B cell (primary cell): Measurements from ENCODE around the gene PTGDR. TPM values are rescaled to one million over a fixed set of nuclear protein-coding genes. Genes with fewer than 3 reads are reported as not detected.

Source experiments
- ATAC-seq: fragments of 200-7000 bp; cut with Tn5 transposase; one replicate; pipeline ENCODE4 v1.10.0; 2021; ENCODE audit warnings: low read depth, mild to moderate bottlenecking, moderate number of reproducible peaks, moderate library complexity
- CTCF ChIA-PET: fragments of 350-600 bp; sonication (Branson Sonifier 250); formaldehyde crosslinking; loops from one replicate; lab custom pipeline; 2021; ENCODE audit warnings: antibody characterized with exemption, inconsistent platforms; lab: Charles Lee
- POLR2A ChIA-PET: fragments of 350-600 bp; sonication (Branson Sonifier 250); formaldehyde crosslinking; loops from one replicate; lab custom pipeline; 2021; ENCODE audit warnings: antibody characterized with exemption; lab: Charles Lee
- DNase-seq: peaks from one replicate; pipeline ENCODE4 v3.0.0; 2013
- H2AFZ ChIP-seq: 2 replicates; pipeline ENCODE4 v1.6.1; 2012; ENCODE audit warnings: mild to moderate bottlenecking, low read depth, low read length; ENCODE audit not compliant: insufficient read depth, poor library complexity, severe bottlenecking
- H3K27ac ChIP-seq, 2 donors: 1 replicate in 1 of 2; 2 replicates in 1 of 2; pipeline ENCODE4 v1.5.1; 2012 to 2013; ENCODE audit warnings: low read length in 2 of 2, mild to moderate bottlenecking in 2 of 2, moderate library complexity in 1 of 2
- H3K27me3 ChIP-seq, 4 experiments: fragments of 200-600 bp in 1 of 4; sonication (generic) in 1 of 4; replicated peaks in 1 of 4; 1 replicate in 2 of 4; 2 replicates in 2 of 4; pipeline versions ENCODE4 v1.6.1 to v1.7.0; 2013 to 2016; ENCODE audit warnings: low read length in 3 of 4, mild to moderate bottlenecking in 2 of 4, mixed read lengths in 1 of 4, moderate library complexity in 1 of 4; ENCODE audit not compliant: insufficient read depth in 4 of 4, control insufficient read depth in 3 of 4; ENCODE audit errors: control extremely low read depth in 1 of 4
- H3K36me3 ChIP-seq, 2 experiments: replicated peaks in 1 of 2; 1 replicate in 1 of 2; 2 replicates in 1 of 2; pipeline versions ENCODE4 v1.6.1 to v1.7.1; 2013; ENCODE audit warnings: low read length in 1 of 2; ENCODE audit not compliant: insufficient read depth in 2 of 2, control insufficient read depth in 1 of 2; ENCODE audit errors: control extremely low read depth in 1 of 2, extremely low read depth in 1 of 2
- H3K4me1 ChIP-seq, 2 donors: fragments of 200-600 bp in 1 of 2; sonication (generic) in 1 of 2; 1 replicate in 1 of 2; 2 replicates in 1 of 2; pipeline versions ENCODE4 v1.5.1 to v1.6.1; 2013 to 2017; ENCODE audit warnings: low read length in 2 of 2; ENCODE audit not compliant: control insufficient read depth in 2 of 2, insufficient read depth in 2 of 2
- H3K4me2 ChIP-seq: replicated peaks from 2 replicates; pipeline ENCODE3; 2012; ENCODE audit warnings: mild to moderate bottlenecking, low read depth, low read length; ENCODE audit not compliant: poor library complexity, severe bottlenecking
- H3K4me3 ChIP-seq, 5 experiments: fragments of 200-600 bp in 1 of 5; sonication (generic) in 1 of 5; 1 replicate in 3 of 5; 2 replicates in 2 of 5; pipeline versions ENCODE4 v1.5.1 to v1.7.0; 2011 to 2016; ENCODE audit warnings: low read length in 4 of 5, mild to moderate bottlenecking in 4 of 5, low read depth in 2 of 5, control low read depth in 1 of 5, moderate library complexity in 1 of 5; ENCODE audit not compliant: insufficient read depth in 1 of 5; ENCODE audit errors: control extremely low read depth in 1 of 5, extremely low read depth in 1 of 5
- H3K79me2 ChIP-seq: fragments of 200-600 bp; sonication (generic); one replicate; pipeline ENCODE4 v1.6.0; 2016; ENCODE audit warnings: low read length; ENCODE audit not compliant: control insufficient read depth, insufficient read depth
- H3K9ac ChIP-seq: fragments of 200-600 bp; sonication (generic); 2 replicates; pipeline ENCODE4 v1.6.1; 2017; ENCODE audit warnings: mild to moderate bottlenecking, low read length, moderate library complexity
- H3K9me3 ChIP-seq, 3 donors: one replicate each; pipeline versions ENCODE4 v1.6.1 to v1.7.1; 2013; ENCODE audit warnings: low read length in 2 of 3; ENCODE audit not compliant: control insufficient read depth in 2 of 3, insufficient read depth in 1 of 3; ENCODE audit errors: control extremely low read depth in 1 of 3
- H4K20me1 ChIP-seq: 2 replicates; pipeline ENCODE4 v1.6.0; 2012; ENCODE audit warnings: mild to moderate bottlenecking, low read length; ENCODE audit not compliant: insufficient read depth, control insufficient read depth, poor library complexity, severe bottlenecking
- H3K27ac Mint-ChIP-seq: one replicate; pipeline ENCODE4 v1.8.0; 2021; ENCODE audit warnings: mixed read lengths
- H3K27me3 Mint-ChIP-seq: one replicate; pipeline ENCODE4 v1.8.0; 2021; ENCODE audit warnings: mixed read lengths
- H3K4me1 Mint-ChIP-seq: one replicate; pipeline ENCODE4 v1.8.0; 2021; ENCODE audit warnings: mixed read lengths
- H3K4me3 Mint-ChIP-seq: one replicate; pipeline ENCODE4 v1.8.0; 2021; ENCODE audit warnings: mixed read lengths
- H3K9me3 Mint-ChIP-seq: one replicate; pipeline ENCODE4 v1.8.0; 2022; ENCODE audit warnings: mixed read lengths; ENCODE audit not compliant: insufficient read depth
- EZH2 ChIP-seq: IDR thresholded peaks from 2 replicates; pipeline ENCODE4 v1.6.1; 2012; ENCODE audit warnings: borderline replicate concordance, low read depth, mild to moderate bottlenecking, moderate library complexity, low read length; ENCODE audit not compliant: insufficient read depth, poor library complexity, severe bottlenecking
- WGBS: methylation state at CpG from one replicate; pipeline ENCODE4 v1.1.5; 2013; ENCODE audit warnings: missing lambda C conversion rate; ENCODE audit not compliant: insufficient coverage; 5-methylcytosine and 5-hydroxymethylcytosine counted together
- intact Hi-C: fragments of 100-400 bp; cut with micrococcal nuclease; formaldehyde crosslinking; loops from one replicate; pipeline ENCODE4 v1.10.0; 2022
- polyA plus RNA-seq: library from polyadenylated mRNA; depleted of rRNA; stranded (reverse); fragments of >200 nt; gene quantifications from 2 replicates; pipeline ENCODE4 v1.2.3, GENCODE V29; 2012
- total RNA-seq, 2 donors: library from RNA; stranded (reverse); fragments of 120-200 nt in 1 of 2; gene quantifications; 1 replicate in 1 of 2; 2 replicates in 1 of 2; pipeline versions ENCODE4 v1.2.3 to v1.2.4, GENCODE V29; 2013 to 2022
- TF ChIP-seq, protein P1 (sequence below): fragments of 200-600 bp; IDR thresholded peaks from one replicate; pipeline ENCODE4 v1.8.0; 2022; ENCODE audit warnings: antibody characterized with exemption, mild to moderate bottlenecking

PTGDR gene
- total and polyA plus RNA-seq, 2 donors (not counting 1 experiment from before 2014, with no cell fraction given): 0.04 TPM; not detected in 1

DNA sequence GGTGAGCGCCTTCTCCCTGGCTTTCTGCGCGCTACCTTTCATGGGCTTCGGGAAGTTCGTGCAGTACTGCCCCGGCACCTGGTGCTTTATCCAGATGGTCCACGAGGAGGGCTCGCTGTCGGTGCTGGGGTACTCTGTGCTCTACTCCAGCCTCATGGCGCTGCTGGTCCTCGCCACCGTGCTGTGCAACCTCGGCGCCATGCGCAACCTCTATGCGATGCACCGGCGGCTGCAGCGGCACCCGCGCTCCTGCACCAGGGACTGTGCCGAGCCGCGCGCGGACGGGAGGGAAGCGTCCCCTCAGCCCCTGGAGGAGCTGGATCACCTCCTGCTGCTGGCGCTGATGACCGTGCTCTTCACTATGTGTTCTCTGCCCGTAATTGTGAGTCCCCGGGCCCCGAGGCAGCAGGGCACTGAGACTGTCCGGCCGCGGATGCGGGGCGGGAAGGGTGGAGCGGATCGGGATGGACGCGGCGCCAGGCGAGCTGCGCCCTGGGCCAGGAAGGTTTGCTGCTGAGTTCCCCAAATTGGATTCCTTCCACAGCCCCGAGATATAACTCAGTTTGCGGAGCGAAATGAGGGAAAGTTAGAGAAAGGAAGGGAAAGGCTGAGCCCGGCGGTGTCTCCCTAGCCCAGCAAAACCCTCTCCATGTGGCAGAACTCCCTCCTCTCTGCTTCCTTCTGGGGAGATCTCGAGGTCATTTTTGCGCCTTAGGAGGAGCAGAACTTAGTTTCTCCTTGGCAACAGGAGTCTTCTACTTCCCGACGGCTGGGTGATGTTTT lies 972 bp downstream of the PTGDR start:
- 4% methylated on average over 46 of the region's 54 CpGs for WGBS
- H3K27ac Mint-ChIP-seq: no peak overlapping the region
- Histone ChIP-seq H3K4me3 (peak overlapping the region in 3 of 5 experiments; percentile 13 to 24 (median 19)), H4K20me1 (no peaks in the 10 kb centered on the region), H3K4me2 (peak overlapping the region; percentile 66), H3K27ac (no peak overlapping the region), H3K79me2 (no peaks in the 10 kb centered on the region), H3K27me3 (peaks cover 0 to 37% (median 28%) of the 10 kb centered on the region in 4 experiments), H3K4me1 (peaks cover 27 to 36% of the 10 kb centered on the region in 2 donors), H3K9ac (no peak overlapping the region), H2AFZ (peak overlapping the region; percentile 41), H3K9me3 (peaks cover 0 to 9% (median 0%) of the 10 kb centered on the region in 3 donors), H3K36me3 (no peaks in the 10 kb centered on the region)
- H3K4me1 Mint-ChIP-seq: peaks cover 34% of the 10 kb centered on the region
- intact Hi-C loops: no loop called here
- ChIA-PET POLR2A (no interaction called here), CTCF (interaction anchor here (0.7 kb wide), 1 partner anchor 10 kb away, joined by 3 read pairs; no protein-coding TSS in a partner anchor)
- TF ChIP-seq, protein P1, sequence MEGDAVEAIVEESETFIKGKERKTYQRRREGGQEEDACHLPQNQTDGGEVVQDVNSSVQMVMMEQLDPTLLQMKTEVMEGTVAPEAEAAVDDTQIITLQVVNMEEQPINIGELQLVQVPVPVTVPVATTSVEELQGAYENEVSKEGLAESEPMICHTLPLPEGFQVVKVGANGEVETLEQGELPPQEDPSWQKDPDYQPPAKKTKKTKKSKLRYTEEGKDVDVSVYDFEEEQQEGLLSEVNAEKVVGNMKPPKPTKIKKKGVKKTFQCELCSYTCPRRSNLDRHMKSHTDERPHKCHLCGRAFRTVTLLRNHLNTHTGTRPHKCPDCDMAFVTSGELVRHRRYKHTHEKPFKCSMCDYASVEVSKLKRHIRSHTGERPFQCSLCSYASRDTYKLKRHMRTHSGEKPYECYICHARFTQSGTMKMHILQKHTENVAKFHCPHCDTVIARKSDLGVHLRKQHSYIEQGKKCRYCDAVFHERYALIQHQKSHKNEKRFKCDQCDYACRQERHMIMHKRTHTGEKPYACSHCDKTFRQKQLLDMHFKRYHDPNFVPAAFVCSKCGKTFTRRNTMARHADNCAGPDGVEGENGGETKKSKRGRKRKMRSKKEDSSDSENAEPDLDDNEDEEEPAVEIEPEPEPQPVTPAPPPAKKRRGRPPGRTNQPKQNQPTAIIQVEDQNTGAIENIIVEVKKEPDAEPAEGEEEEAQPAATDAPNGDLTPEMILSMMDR: no peak
- TF ChIP-seq EZH2: peak; percentile 46
- ATAC-seq (no peak), DNase-seq (peak; percentile 30)
- peaks cover 60% of the 10 kb centered on the region for H3K27me3 Mint-ChIP-seq
- no peaks in the 10 kb centered on the region for H3K9me3 Mint-ChIP-seq
- peak overlapping the region; percentile 77 for H3K4me3 Mint-ChIP-seq

DNA sequence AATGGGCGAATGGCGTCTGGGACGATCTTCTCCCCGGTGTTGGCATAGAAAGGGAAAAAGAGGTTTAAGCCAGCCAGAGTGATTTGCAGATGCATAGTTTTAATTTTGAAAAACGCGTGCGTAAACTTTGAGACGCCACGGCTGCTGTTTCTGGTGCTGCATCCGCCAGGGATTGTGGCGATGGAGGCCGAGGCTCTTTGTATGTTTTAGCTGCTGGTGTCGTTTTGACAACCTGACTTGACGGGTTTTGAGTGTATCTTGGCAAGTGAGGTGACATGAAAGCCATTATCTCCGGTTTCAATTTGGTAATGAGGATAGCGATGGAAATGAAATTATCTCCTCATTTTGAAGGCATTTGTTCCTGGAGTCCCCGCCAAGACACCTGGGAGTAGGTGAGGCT lies 1.6 kb downstream of the PTGDR start:
- CTCF ChIA-PET: no interaction called here
- H3K27me3 Mint-ChIP-seq: peaks cover 60% of the 10 kb centered on the region
- no peak overlapping the region for H3K4me3 ChIP-seq
- H3K9ac ChIP-seq: no peak overlapping the region
- ATAC-seq (no peak), DNase-seq (no peak)
- H3K4me3 Mint-ChIP-seq: peak overlapping the region; percentile 77
- peaks cover 27 to 36% of the 10 kb centered on the region in 2 donors for H3K4me1 ChIP-seq
- peak overlapping the region; percentile 66 for H3K4me2 ChIP-seq
- no peak overlapping the region for H3K27ac ChIP-seq
- H3K9me3 Mint-ChIP-seq: no peaks in the 10 kb centered on the region
- intact Hi-C loops: no loop called here
- peak overlapping the region; percentile 41 for H2AFZ ChIP-seq
- no peak for TF ChIP-seq EZH2
- TF ChIP-seq, protein P1: no peak
- peaks cover 0 to 37% (median 28%) of the 10 kb centered on the region in 4 experiments for H3K27me3 ChIP-seq
- H3K36me3 ChIP-seq: no peaks in the 10 kb centered on the region
- peaks cover 0 to 9% (median 0%) of the 10 kb centered on the region in 3 donors for H3K9me3 ChIP-seq
- peaks cover 38% of the 10 kb centered on the region for H3K4me1 Mint-ChIP-seq
- H4K20me1 ChIP-seq: no peaks in the 10 kb centered on the region
- POLR2A ChIA-PET: no interaction called here
- H3K79me2 ChIP-seq: no peaks in the 10 kb centered on the region
- no peak overlapping the region for H3K27ac Mint-ChIP-seq
- 43% methylated on average over 15 of the region's 17 CpGs for WGBS
